Endothelial cell of umbilical vein (primary cell): Measurements from ENCODE around the gene KANK4. TPM values are rescaled to one million over a fixed set of nuclear protein-coding genes. Genes with fewer than 3 reads are reported as not detected.

Experiments
- BruUV-seq: library from RNA; stranded (reverse); fragments of 400-500 nt; replicated peaks from 2 replicates; lab custom pipeline; 2021; lab: Mats Ljungman, UMichigan
- CTCF ChIA-PET: fragments of 300-600, 350-600 bp; sonication (Branson Sonifier 250); formaldehyde crosslinking; loops from one replicate; lab custom pipeline; 2021; ENCODE audit warnings: antibody characterized with exemption, inconsistent platforms; lab: Charles Lee
- POLR2A ChIA-PET: fragments of 300-600, 350-600 bp; sonication (Branson Sonifier 250); formaldehyde crosslinking; loops from one replicate; lab custom pipeline; 2021; ENCODE audit warnings: antibody characterized with exemption, inconsistent platforms; lab: Charles Lee
- DNase-seq: peaks from one replicate; pipeline ENCODE4 v3.0.0-alpha.2; 2011; ENCODE audit warnings: low read depth, low spot score
- FAIRE-seq: peaks from 2 replicates; lab custom pipeline; 2011; peaks lifted over from hg19 to GRCh38; lab: Jason Lieb, UNC
- H2AFZ ChIP-seq: 2 replicates; pipeline ENCODE4 v1.6.0; 2012; ENCODE audit warnings: low read depth, low read length, control low read depth, inconsistent platforms
- H3K27ac ChIP-seq: 2 replicates; pipeline ENCODE4 v1.5.1; 2011; ENCODE audit warnings: low read depth, mild to moderate bottlenecking, control low read depth, low read length, moderate library complexity; ENCODE audit not compliant: insufficient read depth
- H3K27me3 ChIP-seq, 2 experiments: 2 replicates each; pipeline versions ENCODE4 v1.6.0 to v1.6.1; 2011; ENCODE audit warnings: low read length in 2 of 2, mixed read lengths in 1 of 2; ENCODE audit not compliant: control insufficient read depth in 2 of 2, insufficient read depth in 2 of 2
- H3K36me3 ChIP-seq, 2 experiments: 2 replicates in 1 of 2; 3 replicates in 1 of 2; pipeline ENCODE4 v1.5.1; 2011; ENCODE audit warnings: low read length in 2 of 2, mild to moderate bottlenecking in 1 of 2, moderate library complexity in 1 of 2; ENCODE audit not compliant: control insufficient read depth in 2 of 2, insufficient read depth in 2 of 2; ENCODE audit errors: extremely low read depth in 1 of 2
- H3K4me1 ChIP-seq: 3 replicates; pipeline ENCODE4 v1.5.1; 2011; ENCODE audit warnings: mild to moderate bottlenecking, low read length; ENCODE audit not compliant: control insufficient read depth, insufficient read depth; ENCODE audit errors: extremely low read depth
- H3K4me2 ChIP-seq: 2 replicates; pipeline ENCODE4 v1.6.1; 2011; ENCODE audit warnings: low read length, control low read depth, mixed read lengths; ENCODE audit not compliant: insufficient read depth
- H3K4me3 ChIP-seq, 3 experiments: fragments of 200-600 bp in 1 of 3; sonication (generic), shearing (Covaris generic) in 1 of 3; replicated peaks in 1 of 3; 2 replicates each; pipeline ENCODE4 v1.5.1; 2011 to 2016; ENCODE audit warnings: control low read depth in 3 of 3, low read length in 3 of 3, mild to moderate bottlenecking in 2 of 3, inconsistent platforms in 1 of 3, low read depth in 1 of 3, moderate library complexity in 1 of 3; ENCODE audit not compliant: insufficient read depth in 1 of 3
- H3K79me2 ChIP-seq: 2 replicates; pipeline ENCODE4 v1.6.0; 2012; ENCODE audit warnings: low read length, inconsistent platforms; ENCODE audit not compliant: control insufficient read depth, insufficient read depth
- H3K9ac ChIP-seq: replicated peaks from 2 replicates; pipeline ENCODE3; 2011; ENCODE audit warnings: low read length, control low read depth; ENCODE audit not compliant: insufficient read depth; ENCODE audit errors: extremely low read depth
- H3K9me1 ChIP-seq: replicated peaks from 3 replicates; pipeline ENCODE4 v1.6.0; 2011; ENCODE audit warnings: mild to moderate bottlenecking, low read length; ENCODE audit not compliant: control insufficient read depth, insufficient read depth; ENCODE audit errors: extremely low read depth
- H3K9me3 ChIP-seq: replicated peaks from 2 replicates; pipeline ENCODE4 v1.5.1; 2012; ENCODE audit warnings: low read length, inconsistent platforms; ENCODE audit not compliant: control insufficient read depth, insufficient read depth
- H4K20me1 ChIP-seq: replicated peaks from 2 replicates; pipeline ENCODE3; 2011; ENCODE audit warnings: mild to moderate bottlenecking, low read length; ENCODE audit not compliant: control insufficient read depth, insufficient read depth; ENCODE audit errors: extremely low read depth
- CTCF ChIP-seq, 2 donors: IDR thresholded peaks; 1 replicate in 1 of 2; 2 replicates in 1 of 2; pipeline ENCODE4 v1.5.1; 2011; ENCODE audit warnings: low read length in 2 of 2, mild to moderate bottlenecking in 2 of 2, moderate library complexity in 2 of 2, control low read depth in 1 of 2, inconsistent platforms in 1 of 2, low read depth in 1 of 2; ENCODE audit not compliant: insufficient read depth in 1 of 2; ENCODE audit errors: extremely low read depth in 1 of 2
- EZH2 ChIP-seq: IDR thresholded peaks from 2 replicates; pipeline ENCODE4 v1.6.1; 2012; ENCODE audit warnings: borderline replicate concordance, low read depth, mild to moderate bottlenecking, moderate library complexity, low read length, inconsistent platforms; ENCODE audit not compliant: severe bottlenecking
- FOS ChIP-seq: IDR thresholded peaks from 2 replicates; pipeline ENCODE4 v1.6.1; 2011; ENCODE audit warnings: mild to moderate bottlenecking, low read length, moderate library complexity, borderline replicate concordance; ENCODE audit not compliant: insufficient read depth
- GATA2 ChIP-seq: IDR thresholded peaks from 2 replicates; pipeline ENCODE4 v1.7.0; 2011; ENCODE audit warnings: low read depth, mild to moderate bottlenecking, moderate library complexity, mixed read lengths, low read length; ENCODE audit not compliant: insufficient read length, insufficient read depth
- JUN ChIP-seq: IDR thresholded peaks from 2 replicates; pipeline ENCODE4 v1.6.1; 2011; ENCODE audit warnings: borderline replicate concordance, low read depth; ENCODE audit not compliant: insufficient read length, insufficient read depth
- MAX ChIP-seq: IDR thresholded peaks from 2 replicates; pipeline ENCODE4 v1.6.1; 2011; ENCODE audit not compliant: insufficient read depth, insufficient read length
- MYC ChIP-seq: IDR thresholded peaks from one replicate; pipeline ENCODE4 v1.6.1; 2011; ENCODE audit warnings: mild to moderate bottlenecking, low read depth, low read length
- POLR2A ChIP-seq: IDR thresholded peaks from 2 replicates; pipeline ENCODE4 v1.6.1; 2012; ENCODE audit warnings: low read depth, mild to moderate bottlenecking, control low read depth, low read length
- POLR2AphosphoS5 ChIP-seq: IDR thresholded peaks from 2 replicates; pipeline ENCODE4 v1.6.1; 2012; ENCODE audit warnings: low read depth, mild to moderate bottlenecking, control low read depth, low read length, moderate library complexity; ENCODE audit not compliant: insufficient read depth
- dilution Hi-C: fragments of 300-500 bp; cut with MboI; formaldehyde crosslinking; loops from one replicate; pipeline ENCODE4 v1.15.0; 2019; ENCODE audit warnings: low sequenced_read_pairs; ENCODE audit not compliant: extremely low pct_ligation_motif_present
- intact Hi-C: fragments of 100-400 bp; cut with micrococcal nuclease; formaldehyde crosslinking; loops from one replicate; pipeline ENCODE4 v1.10.0; 2022
- polyA plus RNA-seq, 4 experiments: library from polyadenylated mRNA; depleted of rRNA in 3 of 4; stranded (reverse) in 3 of 4; unstranded in 1 of 4; fragments of >200 nt; gene quantifications; 2 replicates each; pipeline versions ENCODE4 v1.2.1 to v1.2.3, GENCODE V29; 2011 to 2012; ENCODE audit warnings: missing spikeins in 1 of 4
- total RNA-seq: library from RNA; stranded (reverse); gene quantifications from 2 replicates; pipeline ENCODE4 v1.2.3, GENCODE V29; 2021

KANK4 gene
- total and polyA plus RNA-seq, 2 donors (not counting 3 experiments of a cell fraction or from before 2014, with no cell fraction given), result not detected

GRCh38 chr1:62218604-62219003 lies 100.6 kb downstream of the KANK4 start:
- DNase-seq, result no peak
- intact Hi-C loops, result no loop called here
- ChIA-PET CTCF (no interaction called here), POLR2A (no interaction called here)
- no peaks in the 10 kb centered on the region for H3K27me3 ChIP-seq
- H3K4me3 ChIP-seq, result no peak overlapping the region
- no peaks in the 10 kb centered on the region for H3K9me3 ChIP-seq
- BruUV-seq, result no TSS peak
- H2AFZ ChIP-seq, result no peak overlapping the region
- H3K9me1 ChIP-seq, result no peaks in the 10 kb centered on the region
- H4K20me1 ChIP-seq, result no peaks in the 10 kb centered on the region
- dilution Hi-C loops, result no loop called here
- TF ChIP-seq POLR2A (no peak), POLR2AphosphoS5 (no peak), EZH2 (no peak)
- H3K79me2 ChIP-seq, result no peaks in the 10 kb centered on the region
- no peak overlapping the region for H3K27ac ChIP-seq
- no peak overlapping the region for H3K9ac ChIP-seq
- FAIRE-seq, result no peak
- no peaks in the 10 kb centered on the region for H3K4me1 ChIP-seq
- no peak overlapping the region for H3K4me2 ChIP-seq
- no peaks in the 10 kb centered on the region for H3K36me3 ChIP-seq

- Histone ChIP-seq H2AFZ (no peak overlapping the region), H3K36me3 (no peaks in the 10 kb centered on the region), H3K79me2 (no peaks in the 10 kb centered on the region), H3K27ac (no peak overlapping the region), H4K20me1 (no peaks in the 10 kb centered on the region), H3K4me3 (no peak overlapping the region), H3K4me2 (no peak overlapping the region), H3K9me1 (no peaks in the 10 kb centered on the region), H3K9me3 (no peaks in the 10 kb centered on the region), H3K4me1 (no peaks in the 10 kb centered on the region), H3K9ac (no peak overlapping the region), H3K27me3 (no peaks in the 10 kb centered on the region)
- DNase-seq, result no peak
- TF ChIP-seq MAX (no peak), JUN (no peak), POLR2AphosphoS5 (no peak), MYC (no peak), CTCF (IDR thresholded peaks at IDR 0.05; ENCODE audit: extremely low read depth in 1 of 2, insufficient read depth in 1 of 2, low read depth in 1 of 2, low read length in 2 of 2) (no peak), EZH2 (no peak), GATA2 (no peak), POLR2A (no peak), FOS (no peak)
- intact Hi-C loops (no loop called here), dilution Hi-C loops (no loop called here)
- ChIA-PET CTCF (no interaction called here), POLR2A (no interaction called here)
- no peak for FAIRE-seq
- no TSS peak for BruUV-seq
Measured at GRCh38 chr1:62213075-62213914, 105.9 kb downstream of the KANK4 start.
